HG03159 (cell line): ENCODE measurements around the gene ACTR1A.
"Not testable (repeated sequence)": the region's sequence is repeated elsewhere in the genome, so short reads cannot be mapped to it uniquely, and the experiment has no call there.

ENCODE experiments used
- ATAC-seq: cut with Tn5 transposase; IDR thresholded peaks from one replicate; pipeline ENCODE4 v1.9.1; 2021; ENCODE audit warnings: mild to moderate bottlenecking, moderate library complexity; ENCODE audit not compliant: unreplicated experiment

ACTR1A gene

GRCh38 chr10:102502337-102503151 is at the start of gene ACTR1A:
Gene ACTR1A, minus strand, starts transcription at chr10:102502712. Its CDS starts 65 bp downstream, at chr10:102502647.
- peak; percentile 54 for ATAC-seq

GRCh38 chr10:102550636-102551210 is 48.2 kb upstream of the ACTR1A start:
- ATAC-seq = no peak

GRCh38 chr10:102549549-102549948 is 47.0 kb upstream of the ACTR1A start:
- ATAC-seq = no peak

GRCh38 chr10:102546606-102547320 is 44.3 kb upstream of the ACTR1A start:
- ATAC-seq = no peak

- ATAC-seq = no peak
These were observed 43.5 kb upstream of the ACTR1A start for GRCh38 chr10:102545997-102546396.

GRCh38 chr10:102545265-102545871 is 42.9 kb upstream of the ACTR1A start:
- ATAC-seq = no peak

GRCh38 chr10:102542800-102543418 is 40.4 kb upstream of the ACTR1A start:
- no peak for ATAC-seq

GRCh38 chr10:102540023-102540422 is 37.5 kb upstream of the ACTR1A start:
- peak; percentile 69 for ATAC-seq

GRCh38 chr10:102538811-102539210 is 36.3 kb upstream of the ACTR1A start:
- ATAC-seq = no peak

GRCh38 chr10:102537948-102538347 is 35.4 kb upstream of the ACTR1A start:
- ATAC-seq = no peak

- no peak for ATAC-seq
These were observed 34.9 kb upstream of the ACTR1A start for GRCh38 chr10:102537367-102537766.

- ATAC-seq = no peak
These were observed 33.1 kb upstream of the ACTR1A start for GRCh38 chr10:102535481-102536147.

- not testable (repeated sequence) for ATAC-seq
These were observed 32.5 kb upstream of the ACTR1A start for GRCh38 chr10:102534966-102535365.

GRCh38 chr10:102534333-102534732 is 31.8 kb upstream of the ACTR1A start:
- no peak for ATAC-seq

GRCh38 chr10:102527546-102527945 is 25.0 kb upstream of the ACTR1A start:
- ATAC-seq = no peak

- no peak for ATAC-seq
These were observed 22.2 kb upstream of the ACTR1A start for GRCh38 chr10:102524746-102525145.

GRCh38 chr10:102523250-102524029 is 20.9 kb upstream of the ACTR1A start:
- no peak for ATAC-seq

GRCh38 chr10:102522874-102523249 is 20.4 kb upstream of the ACTR1A start:
- no peak for ATAC-seq

GRCh38 chr10:102519246-102519825 is 16.8 kb upstream of the ACTR1A start:
- ATAC-seq = no peak
